DOHH2 (cell line): Measurements from ENCODE around the gene PRRT1.
"Not testable (repeated sequence)": the region's sequence is repeated elsewhere in the genome, so short reads cannot be mapped to it uniquely, and the experiment has no call there.

Source experiments
- H3F3A ChIP-seq: fragments of 200-600 bp; sonication (generic), shearing (Covaris generic); 2 replicates; pipeline ENCODE4 v1.6.0; 2016; ENCODE audit warnings: antibody characterized with exemption, mild to moderate bottlenecking; ENCODE audit not compliant: control insufficient read depth, insufficient read depth
- H3K27ac ChIP-seq: fragments of 200-600 bp; sonication (generic); 2 replicates; pipeline ENCODE4 v1.5.1; 2014; ENCODE audit warnings: low read depth, mild to moderate bottlenecking, low read length, moderate library complexity
- H3K27me3 ChIP-seq: fragments of 200-600 bp; sonication (generic); 2 replicates; pipeline ENCODE4 v1.6.1; 2014; ENCODE audit warnings: mild to moderate bottlenecking, low read length, mixed read lengths; ENCODE audit not compliant: control insufficient read depth
- H3K36me3 ChIP-seq: fragments of 200-600 bp; sonication (generic); 2 replicates; pipeline ENCODE4 v1.6.1; 2014; ENCODE audit warnings: mild to moderate bottlenecking, low read length, moderate library complexity, mixed read lengths; ENCODE audit not compliant: control insufficient read depth
- H3K4me1 ChIP-seq: fragments of 200-600 bp; sonication (generic); 2 replicates; pipeline ENCODE4 v1.6.1; 2014; ENCODE audit warnings: mild to moderate bottlenecking, low read length, mixed read lengths; ENCODE audit not compliant: control insufficient read depth
- H3K4me2 ChIP-seq: fragments of 200-600 bp; sonication (generic); 2 replicates; pipeline ENCODE4 v1.6.0; 2014; ENCODE audit warnings: mild to moderate bottlenecking, low read length, moderate library complexity
- H3K4me3 ChIP-seq: fragments of 200-600 bp; sonication (generic); 2 replicates; pipeline ENCODE4 v1.5.1; 2014; ENCODE audit warnings: mild to moderate bottlenecking, low read length, mixed read lengths
- H3K79me2 ChIP-seq: fragments of 200-600 bp; sonication (generic); 2 replicates; pipeline ENCODE4 v1.6.1; 2014; ENCODE audit warnings: mild to moderate bottlenecking, low read length, mixed read lengths; ENCODE audit not compliant: control insufficient read depth
- H3K9me2 ChIP-seq: fragments of 200-600 bp; sonication (generic); replicated peaks from 2 replicates; pipeline ENCODE4 v1.6.1; 2014; ENCODE audit warnings: mild to moderate bottlenecking, low read length, mixed read lengths; ENCODE audit not compliant: control insufficient read depth
- H3K9me3 ChIP-seq: fragments of 200-600 bp; sonication (generic); 2 replicates; pipeline ENCODE4 v1.6.1; 2014; ENCODE audit warnings: antibody characterized with exemption, low read length, mixed read lengths; ENCODE audit not compliant: control insufficient read depth, insufficient read depth
- H4K20me1 ChIP-seq: fragments of 200-600 bp; sonication (generic); 2 replicates; pipeline ENCODE4 v1.6.0; 2014; ENCODE audit warnings: low read depth, mild to moderate bottlenecking, antibody characterized with exemption, low read length, moderate library complexity; ENCODE audit not compliant: control insufficient read depth, insufficient read depth
- EZH2phosphoT487 ChIP-seq: fragments of 200-600 bp; sonication (generic); IDR thresholded peaks from 2 replicates; pipeline ENCODE4 v1.6.1; 2017; ENCODE audit warnings: borderline replicate concordance, mild to moderate bottlenecking, antibody characterized with exemption, low read length, moderate library complexity, mixed read lengths
- TF ChIP-seq, protein P1 (sequence below): fragments of 200-600 bp; sonication (generic); IDR thresholded peaks from one replicate; pipeline ENCODE4 v1.5.1; 2014; ENCODE audit warnings: antibody characterized with exemption, mild to moderate bottlenecking, low read depth, low read length; ENCODE audit not compliant: poor library complexity, severe bottlenecking

PRRT1 gene

GRCh38 chr6:32147401-32148132 lies 4.2 kb downstream of the PRRT1 start:
- no peaks in the 10 kb centered on the region for H3K79me2 ChIP-seq
- no peaks in the 10 kb centered on the region for H3K9me2 ChIP-seq
- peaks cover 10% of the 10 kb centered on the region for H3K4me1 ChIP-seq
- no peaks in the 10 kb centered on the region for H4K20me1 ChIP-seq
- peaks cover 12% of the 10 kb centered on the region for H3K27me3 ChIP-seq
- no peaks in the 10 kb centered on the region for H3K36me3 ChIP-seq
- no peaks in the 10 kb centered on the region for H3K9me3 ChIP-seq
- H3K4me2 ChIP-seq: no peak overlapping the region
- peaks cover 5% of the 10 kb centered on the region; the same call in 1 of the 2 replicates for H3F3A ChIP-seq
- TF ChIP-seq, protein P1, sequence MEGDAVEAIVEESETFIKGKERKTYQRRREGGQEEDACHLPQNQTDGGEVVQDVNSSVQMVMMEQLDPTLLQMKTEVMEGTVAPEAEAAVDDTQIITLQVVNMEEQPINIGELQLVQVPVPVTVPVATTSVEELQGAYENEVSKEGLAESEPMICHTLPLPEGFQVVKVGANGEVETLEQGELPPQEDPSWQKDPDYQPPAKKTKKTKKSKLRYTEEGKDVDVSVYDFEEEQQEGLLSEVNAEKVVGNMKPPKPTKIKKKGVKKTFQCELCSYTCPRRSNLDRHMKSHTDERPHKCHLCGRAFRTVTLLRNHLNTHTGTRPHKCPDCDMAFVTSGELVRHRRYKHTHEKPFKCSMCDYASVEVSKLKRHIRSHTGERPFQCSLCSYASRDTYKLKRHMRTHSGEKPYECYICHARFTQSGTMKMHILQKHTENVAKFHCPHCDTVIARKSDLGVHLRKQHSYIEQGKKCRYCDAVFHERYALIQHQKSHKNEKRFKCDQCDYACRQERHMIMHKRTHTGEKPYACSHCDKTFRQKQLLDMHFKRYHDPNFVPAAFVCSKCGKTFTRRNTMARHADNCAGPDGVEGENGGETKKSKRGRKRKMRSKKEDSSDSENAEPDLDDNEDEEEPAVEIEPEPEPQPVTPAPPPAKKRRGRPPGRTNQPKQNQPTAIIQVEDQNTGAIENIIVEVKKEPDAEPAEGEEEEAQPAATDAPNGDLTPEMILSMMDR: no peak
- TF ChIP-seq EZH2phosphoT487: no peak
- no peak overlapping the region for H3K4me3 ChIP-seq
- no peak overlapping the region for H3K27ac ChIP-seq

DNA sequence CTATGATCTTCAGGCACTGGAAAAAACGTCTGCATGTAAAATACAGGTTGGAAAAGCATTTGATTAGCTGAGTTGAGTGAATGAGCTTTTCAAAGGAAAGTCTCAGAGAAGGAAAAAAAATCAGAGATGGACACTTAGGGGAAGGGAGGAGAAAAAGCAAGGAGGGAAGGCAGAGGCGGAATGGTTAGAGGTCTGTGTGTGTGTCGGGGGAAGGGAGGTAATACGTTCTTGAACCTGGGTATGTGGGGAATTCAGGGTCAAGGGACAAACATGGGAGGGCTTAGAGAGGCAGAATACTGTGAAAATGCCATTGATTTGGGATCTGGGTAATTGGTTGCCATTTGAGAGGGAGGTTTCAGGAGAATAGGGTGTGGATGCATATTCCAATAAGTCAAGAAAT lies 5.1 kb downstream of the PRRT1 start:
- no peak overlapping the region for H3K4me2 ChIP-seq
- no peaks in the 10 kb centered on the region for H3K9me3 ChIP-seq
- TF ChIP-seq, protein P1: no peak
- TF ChIP-seq EZH2phosphoT487: no peak
- H3F3A ChIP-seq: peaks cover 3% of the 10 kb centered on the region; the same call in 1 of the 2 replicates
- H3K4me1 ChIP-seq: peaks cover 3% of the 10 kb centered on the region; the same call in 1 of the 2 replicates
- no peak overlapping the region for H3K27ac ChIP-seq
- peaks cover 12% of the 10 kb centered on the region for H3K27me3 ChIP-seq
- H4K20me1 ChIP-seq: no peaks in the 10 kb centered on the region
- no peaks in the 10 kb centered on the region for H3K79me2 ChIP-seq
- no peak overlapping the region for H3K4me3 ChIP-seq
- H3K36me3 ChIP-seq: no peaks in the 10 kb centered on the region
- no peaks in the 10 kb centered on the region for H3K9me2 ChIP-seq

DNA sequence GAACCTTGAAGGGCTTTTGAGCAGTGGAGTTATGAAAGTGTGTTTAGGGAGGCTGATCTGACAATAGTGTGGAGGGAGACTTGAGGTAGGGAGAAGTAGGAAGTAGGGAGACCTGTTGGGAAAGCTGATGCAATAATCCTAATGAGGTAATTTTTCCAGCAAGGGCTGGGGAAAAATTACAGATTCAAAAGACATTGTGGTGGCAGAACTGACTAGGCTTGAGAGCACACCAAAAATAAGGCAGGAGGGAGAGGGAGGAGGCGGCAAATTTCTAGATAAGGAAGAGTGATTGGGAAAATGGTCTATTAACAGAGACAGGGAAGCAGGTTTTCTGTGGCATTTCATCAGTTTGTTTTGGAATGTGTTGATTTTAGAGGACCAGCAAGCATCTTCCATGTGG lies 5.5 kb downstream of the PRRT1 start:
- no peaks in the 10 kb centered on the region for H3K9me3 ChIP-seq
- no peaks in the 10 kb centered on the region for H3K9me2 ChIP-seq
- TF ChIP-seq, protein P1: no peak
- no peak for TF ChIP-seq EZH2phosphoT487
- H4K20me1 ChIP-seq: no peaks in the 10 kb centered on the region
- peaks cover under 1% of the 10 kb centered on the region; the same call in 1 of the 2 replicates for H3K4me1 ChIP-seq
- H3K27ac ChIP-seq: no peak overlapping the region
- no peaks in the 10 kb centered on the region for H3K36me3 ChIP-seq
- no peak overlapping the region for H3K4me3 ChIP-seq
- H3K79me2 ChIP-seq: no peaks in the 10 kb centered on the region
- H3K4me2 ChIP-seq: no peak overlapping the region
- H3F3A ChIP-seq: peaks cover 3% of the 10 kb centered on the region; the same call in 1 of the 2 replicates
- peaks cover 12% of the 10 kb centered on the region for H3K27me3 ChIP-seq

DNA sequence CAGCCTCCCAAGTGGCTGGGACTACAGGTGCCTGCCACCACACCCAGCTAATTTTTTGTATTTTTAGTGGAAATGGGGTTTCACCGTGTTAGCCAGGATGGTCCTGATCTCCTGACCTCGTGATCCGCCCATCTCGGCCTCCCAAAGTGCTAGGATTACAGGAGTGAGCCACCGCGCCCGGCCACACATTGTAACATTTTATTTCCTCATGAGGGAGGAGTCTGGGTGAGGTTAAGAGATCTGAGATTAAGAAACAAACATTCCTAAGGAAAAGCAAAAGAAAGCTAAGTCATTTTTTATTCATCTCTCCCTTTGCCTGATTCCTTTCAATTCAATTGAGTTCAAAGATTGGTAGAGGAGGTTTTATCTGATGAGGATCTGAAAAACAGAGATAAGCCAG lies 7.5 kb downstream of the PRRT1 start:
- H3K9me2 ChIP-seq, H3K36me3 ChIP-seq, H3K4me2 ChIP-seq, H4K20me1 ChIP-seq, H3K9me3 ChIP-seq, H3K79me2 ChIP-seq, H3F3A ChIP-seq, H3K4me1 ChIP-seq, H3K4me3 ChIP-seq, H3K27ac ChIP-seq: not testable (repeated sequence)
- H3K27me3 ChIP-seq: peaks cover 12% of the 10 kb centered on the region
